PC-3 (cell line): ENCODE data around the gene RBBP8NL. TPM values are rescaled to one million over a fixed set of nuclear protein-coding genes. Genes with fewer than 3 reads are reported as not detected.

Experiments used
- ATAC-seq: fragments of 200-7000 bp; cut with Tn5 transposase; 2 replicates; pipeline ENCODE4 v1.9.1; 2020; ENCODE audit warnings: mild to moderate bottlenecking, moderate library complexity
- BruUV-seq: library from RNA; stranded (reverse); fragments of 400-500 nt; replicated peaks from 2 replicates; lab custom pipeline; 2021; lab: Mats Ljungman, UMichigan
- CTCF ChIA-PET: fragments of 300-600 bp; sonication (Branson Sonifier 250); formaldehyde crosslinking; loops from one replicate; lab custom pipeline; 2022; ENCODE audit warnings: antibody characterized with exemption; lab: Charles Lee
- POLR2A ChIA-PET: fragments of 300-600 bp; sonication (Branson Sonifier 250); formaldehyde crosslinking; loops from one replicate; lab custom pipeline; 2022; ENCODE audit warnings: antibody characterized with exemption; ENCODE audit not compliant: unreplicated experiment; lab: Charles Lee
- DNase-seq: peaks from one replicate; pipeline ENCODE4 v3.0.0-alpha.2; 2015
- H2AFZ ChIP-seq: fragments of 300-600 bp; sonication (generic); 2 replicates; pipeline ENCODE4 v1.6.0; 2016; ENCODE audit warnings: antibody characterized with exemption, low read length
- H3F3A ChIP-seq: fragments of 300-600 bp; sonication (generic); one replicate; pipeline ENCODE4 v1.6.0; 2017; ENCODE audit warnings: antibody characterized with exemption, low read length, control low read depth, mild to moderate bottlenecking; ENCODE audit not compliant: unreplicated experiment
- H3K27ac ChIP-seq: fragments of 300-600 bp; sonication (generic); 2 replicates; pipeline ENCODE4 v1.5.1; 2016; ENCODE audit warnings: mild to moderate bottlenecking, low read length
- H3K27me3 ChIP-seq: fragments of 300-600 bp; sonication (generic); 2 replicates; pipeline ENCODE4 v1.6.1; 2016; ENCODE audit warnings: low read length, mixed read lengths
- H3K36me3 ChIP-seq: fragments of 300-600 bp; sonication (generic); 2 replicates; pipeline ENCODE4 v1.6.1; 2016; ENCODE audit warnings: low read depth, mixed run types, low read length, mixed read lengths
- H3K4me1 ChIP-seq: fragments of 300-600 bp; sonication (generic); 2 replicates; pipeline ENCODE4 v1.5.1; 2016; ENCODE audit warnings: low read length; ENCODE audit not compliant: insufficient read depth
- H3K4me2 ChIP-seq: fragments of 300-600 bp; sonication (generic); 2 replicates; pipeline ENCODE4 v1.6.0; 2016; ENCODE audit warnings: low read length
- H3K4me3 ChIP-seq: fragments of 300-600 bp; sonication (generic); 2 replicates; pipeline ENCODE4 v1.5.1; 2016; ENCODE audit warnings: mild to moderate bottlenecking, low read length, mixed read lengths
- H3K79me2 ChIP-seq: fragments of 300-600 bp; sonication (generic); 2 replicates; pipeline ENCODE4 v1.6.1; 2017; ENCODE audit warnings: low read length, mixed read lengths
- H3K9ac ChIP-seq: fragments of 300-600 bp; sonication (generic); 2 replicates; pipeline ENCODE4 v1.6.0; 2016; ENCODE audit warnings: mild to moderate bottlenecking, low read length
- H3K9me2 ChIP-seq: fragments of 300-600 bp; sonication (generic); replicated peaks from 2 replicates; pipeline ENCODE4 v1.6.1; 2016; ENCODE audit warnings: mixed run types, low read length, mixed read lengths
- H3K9me3 ChIP-seq: fragments of 300-600 bp; sonication (generic); 2 replicates; pipeline ENCODE4 v1.6.1; 2016; ENCODE audit warnings: low read length, mixed read lengths
- H4K20me1 ChIP-seq: fragments of 300-600 bp; sonication (generic); 2 replicates; pipeline ENCODE4 v1.6.1; 2016; ENCODE audit warnings: low read length, mixed read lengths
- EZH2 ChIP-seq: fragments of 300-600 bp; sonication (generic); IDR thresholded peaks from one replicate; pipeline ENCODE4 v1.6.1; 2017; ENCODE audit warnings: antibody characterized with exemption, mild to moderate bottlenecking, low read length; ENCODE audit not compliant: unreplicated experiment
- EZH2phosphoT487 ChIP-seq: fragments of 300-600 bp; sonication (generic); IDR thresholded peaks from 2 replicates; pipeline ENCODE4 v1.6.1; 2018; ENCODE audit warnings: mild to moderate bottlenecking, antibody characterized with exemption, low read length, borderline replicate concordance
- intact Hi-C: fragments of 100-400 bp; cut with micrococcal nuclease; formaldehyde crosslinking; loops from 2 replicates; pipeline ENCODE4 v1.9.0; 2023
- total RNA-seq: library from RNA; depleted of rRNA; stranded (reverse); fragments of >200 nt; gene quantifications from 2 replicates; pipeline ENCODE4 v1.2.3, GENCODE V29; 2014
- TF ChIP-seq, protein P1 (sequence below): fragments of 300-600 bp; sonication (generic); conservative IDR thresholded peaks from 2 replicates; pipeline ENCODE4 v1.5.1; 2017; ENCODE audit warnings: antibody characterized with exemption, low read depth, mild to moderate bottlenecking, low read length

Gene RBBP8NL
- total RNA-seq, 1 experiment from 2014 or later: 9.4 TPM

DNA sequence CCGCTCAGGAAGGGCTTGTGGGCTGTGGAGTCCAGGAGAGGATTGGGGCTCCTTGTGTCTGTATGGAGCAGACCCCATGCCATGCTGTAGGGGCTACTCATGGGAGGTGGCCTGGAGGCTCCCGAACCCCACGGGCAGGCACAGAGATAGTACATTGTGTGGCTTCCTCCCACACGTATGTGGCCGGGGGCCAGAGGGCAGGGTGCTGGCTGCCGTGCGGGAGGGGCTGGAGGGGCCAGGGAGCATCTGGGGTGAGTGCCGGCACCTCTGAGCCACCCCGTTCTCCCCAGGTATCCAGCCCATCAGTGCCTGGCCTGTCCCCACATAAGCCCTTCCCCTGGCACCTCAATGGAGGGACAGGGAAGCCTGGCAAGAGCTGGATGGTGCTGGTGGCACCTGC lies 7.6 kb downstream of the RBBP8NL start:
- BruUV-seq: no TSS peak
- no peaks in the 10 kb centered on the region for H3K36me3 ChIP-seq
- H3F3A ChIP-seq: no peaks in the 10 kb centered on the region
- no peaks in the 10 kb centered on the region for H3K9me3 ChIP-seq
- ChIA-PET CTCF (no interaction called here), POLR2A (no interaction called here)
- no peaks in the 10 kb centered on the region for H3K79me2 ChIP-seq
- no peaks in the 10 kb centered on the region for H3K9me2 ChIP-seq
- H4K20me1 ChIP-seq: no peaks in the 10 kb centered on the region
- H3K4me1 ChIP-seq: peaks cover 5% of the 10 kb centered on the region; the same call in 1 of the 2 replicates
- H3K9ac ChIP-seq: no peak overlapping the region
- no peak for DNase-seq
- TF ChIP-seq EZH2phosphoT487 (no peak), EZH2 (no peak)
- TF ChIP-seq, protein P1, sequence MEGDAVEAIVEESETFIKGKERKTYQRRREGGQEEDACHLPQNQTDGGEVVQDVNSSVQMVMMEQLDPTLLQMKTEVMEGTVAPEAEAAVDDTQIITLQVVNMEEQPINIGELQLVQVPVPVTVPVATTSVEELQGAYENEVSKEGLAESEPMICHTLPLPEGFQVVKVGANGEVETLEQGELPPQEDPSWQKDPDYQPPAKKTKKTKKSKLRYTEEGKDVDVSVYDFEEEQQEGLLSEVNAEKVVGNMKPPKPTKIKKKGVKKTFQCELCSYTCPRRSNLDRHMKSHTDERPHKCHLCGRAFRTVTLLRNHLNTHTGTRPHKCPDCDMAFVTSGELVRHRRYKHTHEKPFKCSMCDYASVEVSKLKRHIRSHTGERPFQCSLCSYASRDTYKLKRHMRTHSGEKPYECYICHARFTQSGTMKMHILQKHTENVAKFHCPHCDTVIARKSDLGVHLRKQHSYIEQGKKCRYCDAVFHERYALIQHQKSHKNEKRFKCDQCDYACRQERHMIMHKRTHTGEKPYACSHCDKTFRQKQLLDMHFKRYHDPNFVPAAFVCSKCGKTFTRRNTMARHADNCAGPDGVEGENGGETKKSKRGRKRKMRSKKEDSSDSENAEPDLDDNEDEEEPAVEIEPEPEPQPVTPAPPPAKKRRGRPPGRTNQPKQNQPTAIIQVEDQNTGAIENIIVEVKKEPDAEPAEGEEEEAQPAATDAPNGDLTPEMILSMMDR: no peak
- H2AFZ ChIP-seq: no peak overlapping the region
- intact Hi-C loops: no loop called here
- no peak for ATAC-seq
- H3K27me3 ChIP-seq: no peaks in the 10 kb centered on the region
- no peak overlapping the region for H3K4me2 ChIP-seq
- H3K27ac ChIP-seq: no peak overlapping the region
- H3K4me3 ChIP-seq: no peak overlapping the region

DNA sequence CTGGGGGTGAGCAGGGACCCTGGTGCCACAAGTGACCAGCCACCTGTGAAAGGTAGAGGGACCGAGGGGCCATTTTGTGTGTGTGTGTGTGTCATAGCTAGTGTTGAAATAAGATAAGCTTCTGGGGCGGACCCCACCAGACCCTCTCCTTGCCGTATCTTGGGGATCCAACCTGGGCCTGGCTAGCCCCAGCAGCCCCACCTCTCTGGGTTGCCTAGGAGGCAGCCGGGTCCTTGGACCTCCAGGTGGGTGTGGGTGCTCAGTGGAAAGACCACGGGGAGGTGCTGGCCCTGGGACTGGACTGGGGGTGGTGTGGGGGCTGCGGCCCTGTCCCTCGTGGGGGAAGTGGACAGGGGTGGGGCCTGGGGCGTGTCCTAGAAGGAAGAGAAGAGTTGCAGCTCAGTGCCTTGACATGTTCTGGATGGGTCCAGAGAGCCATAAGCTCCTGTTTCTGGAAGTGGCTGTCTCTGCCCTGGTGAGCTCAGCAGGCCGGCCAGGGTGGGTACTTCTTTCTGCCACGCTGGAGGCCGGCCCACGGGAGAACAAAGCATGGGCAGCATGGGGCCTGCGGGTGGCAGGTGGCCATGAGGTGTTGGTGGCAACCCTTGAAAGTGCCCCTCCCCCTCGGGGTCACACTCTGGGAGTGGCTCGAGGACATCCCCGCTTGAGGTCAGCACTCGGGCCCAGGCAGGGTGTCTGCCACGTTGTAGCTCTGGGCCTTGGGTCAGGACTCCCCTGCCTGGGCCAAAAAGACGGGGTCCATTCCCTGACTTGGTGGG lies 8.4 kb downstream of the RBBP8NL start:
- H3K27me3 ChIP-seq: no peaks in the 10 kb centered on the region

More for the DNA sequence above, 8.4 kb downstream of the RBBP8NL start:
- Histone ChIP-seq H3K4me3 (no peak overlapping the region), H3K4me1 (no peaks in the 10 kb centered on the region), H3K9me3 (no peaks in the 10 kb centered on the region), H3K27ac (no peak overlapping the region), H3K4me2 (no peak overlapping the region), H3K36me3 (no peaks in the 10 kb centered on the region), H3K9me2 (no peaks in the 10 kb centered on the region), H4K20me1 (no peaks in the 10 kb centered on the region), H3K9ac (no peak overlapping the region), H3K79me2 (no peaks in the 10 kb centered on the region), H2AFZ (no peak overlapping the region), H3F3A (no peaks in the 10 kb centered on the region)
- intact Hi-C loops: no loop called here
- no peak for ATAC-seq
- POLR2A ChIA-PET: interaction anchor here (0.6 kb wide), 1 partner anchor 119 kb away, joined by 3 read pairs; no protein-coding TSS in a partner anchor
- DNase-seq: no peak
- TF ChIP-seq, protein P1: no peak
- no peak for TF ChIP-seq EZH2
- no peak for TF ChIP-seq EZH2phosphoT487
- no TSS peak for BruUV-seq
- CTCF ChIA-PET: no interaction called here
